GM21786 (cell line): Measurements from ENCODE around the gene BSPRY.

Experiments
- ATAC-seq: cut with Tn5 transposase; IDR thresholded peaks from one replicate; pipeline ENCODE4 v1.9.1; 2021; ENCODE audit not compliant: unreplicated experiment

BSPRY gene

GRCh38 chr9:113349445-113350094, at the start of gene BSPRY:
BSPRY (plus strand) TSS chr9:113349541; CDS start chr9:113349580, 39 bp downstream.
- no peak for ATAC-seq

GRCh38 chr9:113299800-113300292, 49.5 kb upstream of the BSPRY start:
- no peak for ATAC-seq

DNA sequence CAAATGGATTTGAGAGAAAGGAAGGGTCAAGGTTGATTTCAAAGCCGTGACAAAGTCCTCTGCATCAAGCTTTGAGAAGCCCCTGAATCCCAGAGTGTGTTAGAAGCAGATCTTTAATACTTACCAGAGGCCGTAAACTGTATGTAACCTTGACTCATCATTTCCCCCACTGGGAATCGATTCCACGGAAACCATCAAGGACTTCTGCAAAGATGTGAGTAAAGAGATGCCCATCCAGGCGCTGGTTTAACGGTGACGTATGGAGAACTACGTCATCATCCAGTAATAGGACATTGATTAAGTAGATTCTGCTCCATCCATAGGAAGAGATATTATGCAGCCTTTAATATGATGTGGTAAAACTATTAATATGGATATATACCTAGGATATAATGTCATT, 47.8 kb upstream of the BSPRY start:
- no peak for ATAC-seq

GRCh38 chr9:113302792-113303418, 46.4 kb upstream of the BSPRY start, which contains the start of gene RNF183:
RNF183 (minus strand) TSS chr9:113303376; CDS start chr9:113298184, 5,192 bp downstream.
- ATAC-seq = no peak

DNA sequence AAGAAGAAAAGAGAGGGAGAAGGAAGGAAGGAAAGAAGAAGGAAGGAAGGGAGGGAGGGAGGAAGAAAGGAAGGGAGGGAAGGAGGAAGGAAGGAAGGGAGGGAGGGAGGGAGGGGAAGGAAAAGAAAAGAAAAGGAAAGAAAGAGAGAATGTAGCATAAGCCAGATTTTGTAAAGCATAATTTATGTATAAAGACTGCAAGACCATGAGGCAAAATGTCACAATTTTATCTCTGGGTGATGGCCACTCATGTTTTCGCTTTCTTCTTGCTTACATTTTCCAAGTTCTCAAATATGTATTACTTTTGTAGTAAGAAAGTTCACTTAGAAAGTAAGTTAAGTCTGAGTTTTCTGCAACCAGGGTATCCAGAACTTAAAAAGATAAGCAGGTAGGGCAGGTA, 42.8 kb upstream of the BSPRY start:
- ATAC-seq = no peak

GRCh38 chr9:113307396-113307975, 41.9 kb upstream of the BSPRY start:
- no peak for ATAC-seq

GRCh38 chr9:113309204-113309813, 40.0 kb upstream of the BSPRY start:
- ATAC-seq = peak; percentile 47

DNA sequence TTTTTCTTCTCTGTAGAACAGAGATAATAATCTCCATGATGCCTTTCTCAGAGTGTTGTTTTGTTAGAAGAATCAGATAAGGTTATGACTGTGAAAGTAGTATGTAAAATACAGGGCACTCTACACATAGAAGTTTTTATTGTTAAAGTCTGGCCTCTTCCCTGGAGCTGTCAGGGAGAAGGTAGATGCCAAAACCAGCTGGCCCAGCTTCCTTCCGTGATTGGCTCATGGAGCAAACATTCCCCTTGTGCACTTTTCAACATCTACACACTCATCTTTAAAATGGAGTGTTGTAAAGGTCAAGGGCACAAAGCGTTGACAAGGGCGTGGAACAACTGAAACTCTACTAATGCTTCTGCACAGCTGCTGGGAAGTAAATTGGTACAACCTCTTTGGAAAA, 38.8 kb upstream of the BSPRY start:
- no peak for ATAC-seq

DNA sequence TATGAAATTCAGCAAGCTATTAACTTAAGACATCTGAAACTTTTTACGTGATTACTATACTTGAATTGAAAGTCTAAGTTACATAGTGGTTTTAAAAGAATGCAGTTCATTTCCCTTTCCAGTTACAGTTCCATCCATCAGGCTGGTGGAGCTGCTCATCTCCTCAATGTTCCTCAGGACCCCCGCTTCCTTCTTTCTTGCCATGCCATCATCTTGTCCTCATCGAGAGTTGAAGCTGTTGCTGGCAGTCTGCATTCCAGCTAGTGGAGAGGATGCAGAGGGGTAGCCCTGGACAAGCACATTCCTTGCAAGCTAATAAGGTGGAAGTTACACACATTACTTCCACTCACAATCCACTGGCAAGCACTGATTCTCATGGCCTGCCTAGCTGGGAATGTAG, 37.4 kb upstream of the BSPRY start:
- no peak for ATAC-seq

DNA sequence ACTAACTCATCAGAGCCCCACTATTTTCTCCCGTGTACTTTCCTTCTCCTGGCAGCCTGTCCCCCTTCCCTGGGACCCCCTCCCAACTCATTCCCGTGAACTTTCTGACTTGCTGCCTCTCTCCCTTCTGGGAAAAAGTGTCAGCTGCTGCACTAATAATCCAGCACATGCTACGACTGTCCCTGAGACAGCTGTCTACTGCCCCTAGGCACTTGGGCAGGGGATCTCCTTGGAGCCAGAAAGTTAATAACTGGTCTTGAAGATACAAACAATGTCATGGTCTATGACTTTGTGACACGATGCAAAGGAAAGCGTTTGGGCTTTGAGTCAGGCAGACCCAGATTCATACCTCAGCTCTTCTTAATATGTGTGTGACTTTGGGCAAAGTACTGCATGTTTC, 36.1 kb upstream of the BSPRY start:
- no peak for ATAC-seq

- ATAC-seq = no peak
Measured at GRCh38 chr9:113315231-113315630, 34.1 kb upstream of the BSPRY start.

- no peak for ATAC-seq
Measured at GRCh38 chr9:113316030-113316429, 33.3 kb upstream of the BSPRY start.

- no peak for ATAC-seq
Measured at GRCh38 chr9:113317777-113318176, 31.6 kb upstream of the BSPRY start.

DNA sequence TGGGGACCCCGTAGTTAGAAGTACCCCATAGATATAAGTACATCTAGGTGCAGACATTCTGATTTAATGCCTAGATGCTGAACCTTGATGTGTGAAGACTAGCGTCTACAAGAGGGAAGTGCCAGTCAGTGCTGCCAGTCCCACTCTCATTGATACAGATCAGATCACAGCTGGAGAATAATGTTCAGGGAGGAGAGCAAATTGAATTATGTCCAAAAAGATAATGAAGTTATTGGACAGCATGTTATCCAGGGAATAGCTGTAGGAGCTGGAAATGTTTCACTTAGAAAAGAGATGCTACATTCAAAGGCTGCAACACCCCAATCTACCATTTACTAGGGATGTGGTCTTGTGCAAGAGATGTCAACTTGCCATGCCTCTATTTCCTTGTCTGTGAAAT, 30.3 kb upstream of the BSPRY start:
- no peak for ATAC-seq

GRCh38 chr9:113320051-113320450, 29.3 kb upstream of the BSPRY start:
- ATAC-seq = no peak

- ATAC-seq = no peak
Measured at GRCh38 chr9:113322671-113323070, 26.7 kb upstream of the BSPRY start.

DNA sequence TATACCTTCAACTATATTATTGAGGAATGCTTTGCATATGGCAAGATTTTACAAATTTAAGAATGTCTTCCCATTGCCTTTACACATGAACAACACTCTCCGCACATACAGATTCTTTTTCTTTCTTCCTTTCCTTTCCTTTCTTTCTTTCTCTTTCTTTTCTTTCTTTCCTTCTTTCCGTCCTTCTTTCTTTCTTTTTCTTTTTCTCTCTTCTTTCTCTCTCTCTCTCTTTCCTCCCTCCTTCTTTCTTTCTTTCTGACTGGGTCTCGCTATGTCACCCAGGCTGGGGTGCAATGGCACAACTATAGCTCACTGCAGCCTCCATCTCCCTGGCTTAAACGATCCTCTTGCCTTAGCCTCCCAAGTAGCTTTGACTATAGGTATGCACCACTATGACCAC, 23.1 kb upstream of the BSPRY start:
- ATAC-seq = no peak

DNA sequence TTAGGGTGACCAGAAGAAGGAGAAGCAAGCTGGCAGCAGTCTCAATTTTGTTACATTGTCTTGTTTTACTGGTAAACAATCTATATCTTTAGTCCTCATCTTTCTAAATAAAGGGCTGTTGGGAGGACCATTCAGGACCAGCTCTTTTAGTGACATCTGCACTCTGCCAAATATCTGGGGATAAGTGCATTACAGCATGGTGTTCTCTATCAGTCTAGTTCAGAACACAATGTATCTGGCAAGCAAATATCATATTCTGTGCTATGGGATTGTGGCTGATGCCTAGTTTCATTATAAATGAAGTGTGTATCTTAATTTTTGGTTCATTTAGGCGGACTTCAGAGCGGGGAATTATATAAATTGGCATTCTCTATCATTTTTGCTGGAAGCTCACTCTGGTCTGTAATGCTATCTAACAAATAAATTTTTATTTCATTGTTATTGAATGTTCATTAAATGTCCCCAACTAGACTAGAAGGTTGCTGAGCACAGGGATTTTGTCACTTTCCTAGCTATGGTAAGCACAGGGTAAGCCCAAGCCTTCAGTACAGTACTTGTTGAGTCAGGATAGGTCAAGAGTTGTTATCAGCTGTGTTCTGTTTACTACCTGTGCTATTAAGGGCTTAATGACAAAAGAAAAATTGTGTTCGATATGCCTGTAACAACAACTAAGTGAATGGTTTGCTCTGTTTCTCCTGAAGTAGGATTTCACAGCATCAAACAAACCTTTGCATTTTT, 21.1 kb upstream of the BSPRY start:
- ATAC-seq = no peak

DNA sequence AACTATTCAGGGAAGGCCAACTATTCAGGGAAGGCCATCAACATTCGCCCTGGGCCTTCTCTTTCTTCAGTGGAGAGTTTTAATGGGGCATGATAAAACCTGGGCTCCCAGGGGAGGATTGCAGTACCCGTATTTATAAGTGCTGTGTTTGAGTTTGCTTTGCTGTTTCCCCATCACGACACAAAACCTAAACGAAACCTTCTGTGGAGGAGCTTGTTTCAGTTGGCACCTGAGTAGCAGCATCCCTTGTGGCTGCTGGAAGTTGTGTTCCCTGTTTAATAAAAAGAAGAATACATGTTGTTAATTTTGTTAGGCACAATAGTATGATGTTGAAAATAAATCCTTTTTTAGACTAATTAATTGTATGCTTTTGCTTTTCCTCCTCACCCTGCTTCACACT, 17.6 kb upstream of the BSPRY start:
- ATAC-seq = no peak

- ATAC-seq = no peak
Measured at GRCh38 chr9:113337714-113338113, 11.6 kb upstream of the BSPRY start.

- peak; percentile 96 for ATAC-seq
Measured at GRCh38 chr9:113340011-113340699, 9.2 kb upstream of the BSPRY start, which contains the start of gene WDR31. WDR31 (minus strand) TSS chr9:113340275; CDS start chr9:113332022, 8,253 bp downstream.
